Measurements from ENCODE around the gene AVPR1B. TPM values are rescaled to one million over a fixed set of nuclear protein-coding genes. Genes with fewer than 3 reads are reported as not detected.

Gene AVPR1B
- total RNA-seq, 1 experiment from 2014 or later = not detected

- no peak overlapping the region for H3K4ac ChIP-seq (ENCODE audit: low read depth, low read length)
- Mint-ChIP-seq H3K27ac (no peak overlapping the region), H3K4me3 (no peak overlapping the region), H3K4me1 (peaks cover 0 to 2% of the 10 kb centered on the region in 2 experiments; a peak in 2 of 4 replicates), H3K36me3 (ENCODE audit: insufficient read depth in 1 of 3, low read depth in 3 of 3) (no peaks in the 10 kb centered on the region), H3K9me3 (no peaks in the 10 kb centered on the region), H3K27me3 (ENCODE audit: low read depth) (peaks cover 4% of the 10 kb centered on the region)
- H2AFZ ChIP-seq (ENCODE audit: low read length) = no peak overlapping the region
- H3K79me2 ChIP-seq (ENCODE audit: insufficient read depth, low read length) = no peaks in the 10 kb centered on the region
- no peak overlapping the region for H3K18ac ChIP-seq (ENCODE audit: insufficient read length, low read depth, low read length)
- no peak for DNase-seq
- H4K8ac ChIP-seq (replicated peaks; ENCODE audit: insufficient read length, low read depth, low read length) = no peak overlapping the region
- H2BK12ac ChIP-seq (ENCODE audit: insufficient read length, low read depth, low read length) = no peak overlapping the region
- H3K79me1 ChIP-seq (ENCODE audit: insufficient read depth, low read depth, low read length, poor library complexity, severe bottlenecking) = no peaks in the 10 kb centered on the region
- H3K14ac ChIP-seq (ENCODE audit: insufficient read depth, low read length) = no peak overlapping the region
- no peak overlapping the region for H3K56ac ChIP-seq (ENCODE audit: insufficient read length, low read depth, low read length)
- H3K27ac ChIP-seq (ENCODE audit: insufficient read length, low read depth, low read length) = no peak overlapping the region
- no peak overlapping the region for H3K23ac ChIP-seq (ENCODE audit: insufficient read length, low read depth, low read length)
- no CpG with 5 or more reads among the region's 2 CpGs for WGBS (ENCODE audit: extremely low coverage, insufficient read length, low lambda C conversion rate)
- no peak overlapping the region for H4K91ac ChIP-seq (ENCODE audit: insufficient read length, low read depth, low read length)
- TF ChIP-seq, protein P1, sequence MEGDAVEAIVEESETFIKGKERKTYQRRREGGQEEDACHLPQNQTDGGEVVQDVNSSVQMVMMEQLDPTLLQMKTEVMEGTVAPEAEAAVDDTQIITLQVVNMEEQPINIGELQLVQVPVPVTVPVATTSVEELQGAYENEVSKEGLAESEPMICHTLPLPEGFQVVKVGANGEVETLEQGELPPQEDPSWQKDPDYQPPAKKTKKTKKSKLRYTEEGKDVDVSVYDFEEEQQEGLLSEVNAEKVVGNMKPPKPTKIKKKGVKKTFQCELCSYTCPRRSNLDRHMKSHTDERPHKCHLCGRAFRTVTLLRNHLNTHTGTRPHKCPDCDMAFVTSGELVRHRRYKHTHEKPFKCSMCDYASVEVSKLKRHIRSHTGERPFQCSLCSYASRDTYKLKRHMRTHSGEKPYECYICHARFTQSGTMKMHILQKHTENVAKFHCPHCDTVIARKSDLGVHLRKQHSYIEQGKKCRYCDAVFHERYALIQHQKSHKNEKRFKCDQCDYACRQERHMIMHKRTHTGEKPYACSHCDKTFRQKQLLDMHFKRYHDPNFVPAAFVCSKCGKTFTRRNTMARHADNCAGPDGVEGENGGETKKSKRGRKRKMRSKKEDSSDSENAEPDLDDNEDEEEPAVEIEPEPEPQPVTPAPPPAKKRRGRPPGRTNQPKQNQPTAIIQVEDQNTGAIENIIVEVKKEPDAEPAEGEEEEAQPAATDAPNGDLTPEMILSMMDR (conservative IDR thresholded peaks at IDR 0.05) = no peak
- H4K5ac ChIP-seq (ENCODE audit: insufficient read length, low read depth, low read length) = no peak overlapping the region
- H3K4me2 ChIP-seq (ENCODE audit: insufficient read depth, insufficient read length, low read length) = no peak overlapping the region
- no peak overlapping the region for H3K9ac ChIP-seq (ENCODE audit: extremely low read depth, insufficient read length, low read length)
- no peak overlapping the region for H3T11ph ChIP-seq (ENCODE audit: low read length)
- H2BK20ac ChIP-seq (ENCODE audit: low read depth, low read length, poor library complexity, severe bottlenecking) = no peak overlapping the region
- H3K4me1 ChIP-seq (ENCODE audit: insufficient read depth, low read length) = no peaks in the 10 kb centered on the region
- no peak overlapping the region for H2BK15ac ChIP-seq (ENCODE audit: low read depth, low read length)
- H2BK120ac ChIP-seq (ENCODE audit: low read depth, low read length, poor library complexity, severe bottlenecking) = no peak overlapping the region
- no peaks in the 10 kb centered on the region for H3K27me3 ChIP-seq (ENCODE audit: insufficient read depth, low read length)
- no peaks in the 10 kb centered on the region for H3K23me2 ChIP-seq (ENCODE audit: insufficient read length, low read depth, low read length, poor library complexity, severe bottlenecking)
- no peaks in the 10 kb centered on the region for H4K20me1 ChIP-seq (ENCODE audit: control insufficient read depth, insufficient read depth, insufficient read length)
- H2BK5ac ChIP-seq (ENCODE audit: insufficient read length, low read length) = no peak overlapping the region
- no peaks in the 10 kb centered on the region for H3K9me3 ChIP-seq (ENCODE audit: control insufficient read depth, low read depth, low read length)
- no peak overlapping the region for H2AK5ac ChIP-seq (ENCODE audit: insufficient read length, low read length)
These were observed 8.6 kb downstream of the AVPR1B start for GRCh38 chr1:206108635-206109034.
